ENCODE data around the gene SMARCD2. TPM values are rescaled to one million over a fixed set of nuclear protein-coding genes. Genes with fewer than 3 reads are reported as not detected.

The SMARCD2 gene
- total RNA-seq, 1 donor from 2014 or later = 116 TPM

Other genes starting within 250 kb of the SMARCD2 start
- 30.8 and 32.0 TPM in 2 replicates for gene TACO1, start 241.8 kb downstream of the SMARCD2 start, total RNA-seq
- 27.9 and 29.6 TPM in 2 replicates for gene MAP3K3, start 220.3 kb downstream of the SMARCD2 start, total RNA-seq
- gene LIMD2, start 142.6 kb downstream of the SMARCD2 start, total RNA-seq = 228 and 233 TPM in 2 replicates
- gene STRADA, start 100.9 kb downstream of the SMARCD2 start, total RNA-seq = 59.1 and 59.4 TPM in 2 replicates
- gene CCDC47, start 69.1 kb downstream of the SMARCD2 start, total RNA-seq = 74.8 and 79.2 TPM in 2 replicates
- gene DDX42, start 68.5 kb downstream of the SMARCD2 start, total RNA-seq = 147 and 149 TPM in 2 replicates
- 185 and 195 TPM in 2 replicates for gene PSMC5, start 15.3 kb downstream of the SMARCD2 start, total RNA-seq
- 95.6 and 100 TPM in 2 replicates for gene FTSJ3, start 15.0 kb downstream of the SMARCD2 start, total RNA-seq
- gene CSH2, start 31.0 kb upstream of the SMARCD2 start, total RNA-seq = not detected in 2 replicates
- gene GH2, start 39.3 kb upstream of the SMARCD2 start, total RNA-seq = not detected in 2 replicates
- gene CSH1, start 53.9 kb upstream of the SMARCD2 start, total RNA-seq = not detected in 2 replicates
- gene CSHL1, start 68.6 kb upstream of the SMARCD2 start, total RNA-seq = not detected in 2 replicates
- not detected in 2 replicates for gene GH1, start 76.2 kb upstream of the SMARCD2 start, total RNA-seq
- 28.9 and 31.8 TPM in 2 replicates for gene CD79B, start 89.6 kb upstream of the SMARCD2 start, total RNA-seq
- 0.13 and 0.22 TPM in 2 replicates for gene SCN4A, start 130.2 kb upstream of the SMARCD2 start, total RNA-seq
- gene PRR29, start 155.7 kb upstream of the SMARCD2 start, total RNA-seq = 0.44 and 0.91 TPM in 2 replicates
- gene ICAM2, start 177.9 kb upstream of the SMARCD2 start, total RNA-seq = 58.3 and 62.1 TPM in 2 replicates

Measured in activated T-helper 1 cell treated with anti-CD3 and anti-CD28 coated beads, Interleukin-12 subunit alpha, Interleukin-12 subunit beta, Interleukin-2, Interleukin-4 antibody, amounts not matched to agents 30 ng/mL and 10 ng/mL and 1 ng/mL, durations not matched to agents 14 hours and 24 hours and 36 hours (primary cell).